OCI-LY7 (cell line): ENCODE measurements around the gene LCE3C.

Source experiments
- CTCF ChIP-seq: fragments of 200-600 bp; sonication (generic); conservative IDR thresholded peaks from 2 replicates; pipeline ENCODE4 v1.5.1; 2014; ENCODE audit warnings: mild to moderate bottlenecking, antibody characterized with exemption, low read length, moderate library complexity, mixed read lengths
- EZH2phosphoT487 ChIP-seq: fragments of 200-600 bp; sonication (generic); IDR thresholded peaks from 2 replicates; pipeline ENCODE4 v1.6.1; 2018; ENCODE audit warnings: low read depth, borderline replicate concordance, mild to moderate bottlenecking, mixed run types, antibody characterized with exemption, low read length, moderate library complexity, mixed read lengths

- no peak for TF ChIP-seq CTCF
- no peak for TF ChIP-seq EZH2phosphoT487
Observed at GRCh38 chr1:152599934-152600333, at the start of gene LCE3C.
